COR-L47 (cell line): Measurements from ENCODE around the gene MACROD1.

ENCODE experiments used
- DNase-seq: peaks from one replicate; lab custom pipeline; 2025; lab: John Stamatoyannopoulos, UW

The MACROD1 gene

GRCh38 chr11:64074239-64074638, 91.7 kb downstream of the MACROD1 start:
- no peak for DNase-seq

DNA sequence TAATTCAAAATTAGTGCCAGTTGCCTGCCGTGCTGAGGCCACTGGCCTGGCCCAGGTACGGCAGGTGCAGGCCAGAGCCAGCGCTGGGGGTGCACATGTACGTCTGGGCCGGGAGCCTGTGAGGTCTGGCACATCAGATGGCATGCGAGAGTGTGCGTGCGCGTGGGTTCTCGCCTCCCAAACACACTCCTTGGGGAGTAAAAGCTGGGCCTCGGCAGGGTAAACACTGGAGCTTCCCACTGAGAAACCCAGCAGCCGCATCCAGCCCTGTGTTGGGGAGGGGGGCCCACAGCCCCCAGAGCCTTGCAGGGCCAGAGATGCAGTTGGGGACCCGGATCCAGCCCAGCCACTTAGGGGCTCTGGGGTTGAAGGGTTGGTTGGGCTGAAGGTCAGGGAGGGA, 92.4 kb downstream of the MACROD1 start:
- DNase-seq, result no peak

DNA sequence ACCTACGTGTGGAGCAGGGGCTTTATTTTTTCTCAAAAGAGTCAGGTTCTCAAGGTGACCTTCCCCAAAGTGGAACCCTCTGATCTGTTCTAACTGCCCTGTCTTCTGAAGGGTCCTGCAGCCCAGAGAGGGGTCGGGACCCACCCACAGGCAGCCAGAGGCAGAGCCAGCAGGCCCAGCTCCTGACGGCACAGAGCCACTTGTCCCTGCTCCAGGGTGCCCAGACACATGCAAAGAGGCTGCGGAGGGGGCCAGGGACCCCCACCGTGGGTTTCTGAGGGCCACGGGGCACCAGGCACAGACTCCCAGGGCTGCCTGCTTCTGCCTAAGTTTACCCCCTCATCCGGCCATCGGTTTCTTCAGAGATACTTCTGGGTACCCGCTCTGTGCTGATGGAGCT, 93.0 kb downstream of the MACROD1 start:
- no peak for DNase-seq

- no peak for DNase-seq
Observed at GRCh38 chr11:64072403-64072802, 93.5 kb downstream of the MACROD1 start.

DNA sequence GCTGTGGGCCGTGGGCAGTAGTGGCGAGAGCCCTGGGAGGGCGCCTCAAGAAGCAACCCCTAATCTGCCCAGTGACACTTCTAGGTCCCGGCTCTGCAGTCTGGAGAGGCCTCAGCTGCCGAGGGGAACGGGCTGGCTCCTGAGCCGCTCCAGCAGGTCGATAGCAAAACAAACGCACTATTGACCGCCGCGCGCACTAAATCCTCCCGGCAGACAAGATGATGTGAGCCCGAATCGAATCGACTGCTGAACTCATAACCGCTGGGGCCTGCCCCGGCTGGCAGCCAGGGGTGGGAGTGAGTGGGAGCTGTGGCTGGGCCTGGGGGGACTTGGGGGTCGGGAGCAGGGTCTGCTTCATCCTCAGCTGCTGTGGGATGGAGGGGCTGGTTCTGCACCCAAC, 94.1 kb downstream of the MACROD1 start:
- no peak for DNase-seq

- DNase-seq, result no peak
Observed at GRCh38 chr11:64070314-64070681, 95.6 kb downstream of the MACROD1 start.

DNA sequence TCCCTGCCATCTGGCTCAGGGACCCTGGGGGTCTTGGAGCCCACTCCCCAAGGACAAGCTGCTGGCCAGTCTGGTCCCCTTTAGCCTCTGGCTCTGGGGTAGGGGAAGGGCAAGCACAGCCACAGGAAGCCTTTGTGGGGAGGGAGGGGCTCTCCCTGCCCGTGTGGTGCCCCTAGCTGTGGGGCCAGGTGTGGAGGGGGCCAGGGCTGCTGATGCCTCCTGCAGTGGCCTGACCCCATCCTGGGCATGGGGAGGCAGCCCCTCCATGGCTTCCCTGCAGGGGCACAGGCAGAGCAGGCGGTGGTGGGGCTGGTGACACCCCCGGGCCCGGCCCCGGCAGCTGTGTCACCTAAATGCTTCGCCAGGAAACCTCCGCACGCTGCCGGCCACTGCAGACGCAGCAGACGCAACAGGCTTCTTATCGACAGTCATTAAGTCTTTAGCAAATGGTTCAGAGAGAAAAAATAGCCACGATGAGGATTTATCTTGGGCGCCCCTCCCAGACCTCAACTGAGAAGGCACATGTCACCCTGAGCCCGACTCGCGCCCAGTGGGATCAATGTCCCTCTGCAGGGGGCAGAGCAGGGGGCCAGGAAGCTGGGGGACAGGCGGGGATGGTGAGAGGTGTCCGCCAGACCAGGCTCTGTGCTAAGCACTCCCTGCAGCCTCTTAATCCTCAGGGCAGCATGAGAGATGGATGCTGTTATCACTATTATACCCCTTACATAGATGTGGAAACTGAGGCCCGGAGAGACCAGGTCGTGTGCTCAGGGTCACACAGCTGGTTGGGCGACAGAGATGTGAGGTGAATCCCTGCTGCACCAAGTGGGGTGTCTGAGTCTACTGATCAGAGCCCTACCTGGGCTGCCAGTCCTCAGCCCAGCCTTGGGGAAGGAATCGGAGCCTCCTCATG, 96.3 kb downstream of the MACROD1 start:
- no peak for DNase-seq

GRCh38 chr11:64068705-64069400, 97.1 kb downstream of the MACROD1 start:
- DNase-seq, result no peak

- DNase-seq, result no peak
Observed at GRCh38 chr11:64067230-64067993, 98.5 kb downstream of the MACROD1 start.

DNA sequence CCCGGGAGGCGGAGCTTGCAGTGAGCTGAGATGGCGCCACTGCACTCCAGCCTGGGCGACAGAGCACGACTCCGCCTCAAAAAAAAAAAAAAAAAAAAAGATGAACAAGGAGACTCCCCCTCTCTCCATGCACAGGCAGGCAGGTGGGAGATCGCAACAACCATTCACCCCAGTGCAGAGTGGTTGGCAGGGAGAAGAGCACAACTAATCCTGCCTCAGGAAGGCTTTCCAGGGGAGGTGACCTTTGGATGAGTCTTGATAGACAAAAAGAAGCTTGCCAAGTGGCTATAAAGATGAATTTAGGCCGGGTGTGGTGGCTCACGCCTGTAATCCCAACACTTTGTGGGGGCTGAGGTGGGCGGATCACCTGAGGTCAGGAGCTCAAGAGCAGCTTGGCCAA, 100.2 kb downstream of the MACROD1 start:
- no peak for DNase-seq

- DNase-seq, result no peak
Observed at GRCh38 chr11:64065141-64065465, 100.8 kb downstream of the MACROD1 start.

DNA sequence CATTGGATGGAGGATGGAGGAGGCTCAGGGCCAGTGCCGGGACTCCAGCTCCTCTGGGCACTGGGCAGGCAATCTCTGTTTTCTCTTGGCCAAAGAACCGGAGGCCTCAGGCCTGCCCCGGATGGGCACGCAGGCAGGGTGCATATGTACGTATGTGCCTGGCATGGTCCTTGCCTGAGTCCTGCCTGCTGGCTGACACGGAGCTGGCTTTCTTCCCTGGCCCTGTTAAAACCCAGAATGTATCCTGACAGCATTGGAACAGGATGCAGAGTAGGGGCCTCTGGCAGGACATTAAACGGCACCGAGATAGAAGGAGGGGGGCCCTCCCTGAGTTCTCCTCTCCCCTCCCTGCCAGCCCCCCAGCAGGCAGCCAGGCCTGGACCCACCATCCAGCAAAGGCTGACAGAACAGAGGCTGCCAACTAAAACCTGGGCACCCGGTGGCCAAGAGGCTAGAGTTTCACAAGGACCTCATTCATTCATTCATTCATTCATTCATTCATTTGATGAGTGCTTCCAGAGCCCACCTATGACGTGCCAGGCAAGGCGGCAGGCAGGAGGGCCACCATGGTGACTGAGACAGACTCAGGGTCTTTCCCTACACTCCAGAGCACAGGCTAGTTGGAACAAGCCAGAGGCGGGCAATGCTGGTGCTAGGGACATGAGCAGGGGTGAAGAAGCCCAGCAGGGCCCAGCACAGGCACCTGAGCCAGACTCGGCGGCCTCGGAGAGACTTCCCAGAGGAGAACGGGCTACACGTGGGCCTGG, 101.4 kb downstream of the MACROD1 start:
- DNase-seq, result no peak

DNA sequence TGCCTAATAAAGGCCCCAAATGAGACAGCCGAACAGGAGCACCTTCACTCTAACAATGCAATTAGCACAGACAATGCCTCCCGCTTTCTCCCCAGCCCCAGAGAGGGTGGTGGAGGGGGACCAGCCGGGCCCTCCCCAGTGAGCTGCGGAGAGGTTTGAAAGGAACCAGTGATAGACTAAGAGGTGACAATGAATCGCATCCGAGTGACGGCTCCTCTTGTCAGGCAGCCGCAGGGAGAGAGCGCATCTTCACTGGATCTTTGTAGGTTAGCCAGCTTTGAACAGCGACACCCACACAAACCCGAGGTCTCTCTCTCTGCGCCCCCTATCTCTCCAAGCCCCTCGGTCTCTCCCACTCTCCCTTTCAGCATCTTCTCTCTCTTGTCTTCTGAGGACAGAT, 102.1 kb downstream of the MACROD1 start:
- peak; percentile 33 for DNase-seq

DNA sequence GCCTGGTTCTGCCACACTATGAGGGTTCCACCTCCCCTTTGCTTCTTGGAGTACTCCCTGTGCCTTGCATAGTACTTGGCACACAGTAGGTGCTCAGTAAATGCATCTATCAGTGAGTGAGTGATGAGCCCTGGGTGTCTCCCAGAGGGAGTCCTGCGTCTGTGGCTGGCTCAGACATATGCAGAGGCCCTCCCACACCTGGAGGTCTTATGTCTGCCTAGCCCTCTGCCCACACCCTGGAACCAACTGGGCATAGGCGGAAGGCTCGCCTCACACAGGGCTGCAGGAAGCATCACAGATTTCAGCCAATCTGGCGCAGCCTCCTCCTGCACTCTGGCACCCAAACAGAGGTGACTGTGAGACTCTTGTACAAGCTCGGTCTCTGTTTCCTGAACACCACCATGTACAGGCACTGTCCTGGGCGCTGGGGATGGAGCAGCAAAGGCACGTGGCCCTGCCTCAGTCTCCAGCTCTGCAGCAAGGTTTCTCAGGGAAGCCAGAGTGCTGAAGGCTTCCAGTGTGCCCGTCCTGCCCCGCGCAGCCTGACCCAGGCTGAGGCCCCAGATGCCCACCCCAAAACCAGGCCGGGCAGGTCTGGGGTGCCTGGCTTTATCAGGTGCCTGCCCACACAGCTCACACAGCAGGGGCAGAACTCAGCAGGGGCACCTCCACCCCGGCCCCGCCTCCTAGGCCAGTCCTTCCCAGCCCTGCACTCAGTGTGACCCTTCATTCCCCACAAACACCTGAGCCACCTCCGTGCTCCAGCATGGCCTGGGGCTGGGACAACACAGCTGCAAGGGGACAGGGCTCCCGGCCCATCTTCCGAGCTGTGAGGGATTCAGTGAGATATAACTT, 103.5 kb downstream of the MACROD1 start:
- DNase-seq, result no peak

GRCh38 chr11:64060861-64061444, 105.0 kb downstream of the MACROD1 start:
- peak; percentile 79 for DNase-seq

DNA sequence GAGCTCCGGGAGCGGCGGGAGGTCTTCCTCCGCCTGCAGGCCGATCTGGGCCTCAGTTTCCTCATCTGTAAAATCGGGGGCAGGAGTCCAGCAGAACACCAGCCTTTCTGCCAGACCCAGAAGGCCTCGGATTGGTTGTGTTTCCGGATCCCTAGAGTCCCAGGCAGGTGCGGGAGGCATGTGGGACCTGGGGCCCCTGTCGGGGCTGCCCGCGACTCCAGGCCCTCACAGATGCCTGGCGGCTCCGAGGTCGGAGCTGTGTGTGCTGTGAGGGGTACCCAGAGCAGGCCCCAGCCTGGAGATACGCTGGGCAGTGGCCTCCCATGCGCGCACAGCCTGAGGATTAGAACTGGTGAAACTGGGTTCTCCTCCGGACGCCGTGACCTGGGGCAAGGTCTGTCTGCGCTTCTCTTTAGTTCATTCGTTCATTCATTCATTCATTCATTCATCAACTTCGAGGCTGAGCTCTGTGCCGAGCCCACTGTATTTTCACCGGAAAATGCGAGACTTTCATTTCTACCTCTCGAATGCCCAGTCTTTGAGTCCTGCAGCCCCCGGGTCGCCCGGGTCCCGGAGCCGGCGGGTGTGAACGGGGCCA, 105.6 kb downstream of the MACROD1 start:
- no peak for DNase-seq

DNA sequence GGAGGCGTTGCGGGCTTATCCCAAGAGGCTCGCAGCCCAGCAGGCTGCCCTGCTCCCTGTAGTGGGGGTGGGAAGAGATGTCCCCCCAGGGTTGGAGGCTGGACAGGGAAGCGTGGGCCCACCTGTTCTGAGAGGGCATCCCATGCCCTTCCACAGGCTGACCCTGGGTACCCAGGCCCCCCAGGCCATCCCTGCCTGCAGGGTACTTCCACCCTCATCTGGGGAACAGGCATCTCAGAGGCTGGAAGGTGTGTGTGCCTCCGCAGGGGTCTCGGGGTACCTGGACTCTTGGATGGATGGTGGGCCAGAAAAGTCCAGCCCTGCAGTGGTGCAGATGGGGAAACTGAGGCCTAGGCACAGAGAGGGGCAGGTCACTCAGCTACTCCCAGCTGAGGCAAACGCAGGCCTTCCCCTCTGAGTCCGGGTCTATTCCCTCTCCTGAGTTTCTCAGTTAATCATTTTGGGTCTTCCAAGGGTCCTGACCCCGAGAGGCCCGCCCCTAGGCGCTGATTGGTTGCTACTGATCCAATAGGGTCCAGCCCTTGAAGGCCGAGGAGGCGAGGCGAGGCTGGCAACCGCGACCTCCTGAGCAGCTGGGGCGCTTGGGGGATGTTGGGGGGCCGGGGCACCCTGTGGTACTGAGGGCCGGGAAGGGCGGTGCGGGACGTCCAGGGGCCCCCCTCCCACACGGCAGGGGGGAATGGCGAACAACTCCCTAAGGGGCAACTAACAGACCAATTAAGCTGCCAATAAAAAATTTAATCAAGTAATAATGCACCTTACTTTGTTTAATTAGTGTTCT, 106.4 kb downstream of the MACROD1 start:
- no peak for DNase-seq

- peak; percentile 49 for DNase-seq
Observed at GRCh38 chr11:64058494-64058893, 107.4 kb downstream of the MACROD1 start.

DNA sequence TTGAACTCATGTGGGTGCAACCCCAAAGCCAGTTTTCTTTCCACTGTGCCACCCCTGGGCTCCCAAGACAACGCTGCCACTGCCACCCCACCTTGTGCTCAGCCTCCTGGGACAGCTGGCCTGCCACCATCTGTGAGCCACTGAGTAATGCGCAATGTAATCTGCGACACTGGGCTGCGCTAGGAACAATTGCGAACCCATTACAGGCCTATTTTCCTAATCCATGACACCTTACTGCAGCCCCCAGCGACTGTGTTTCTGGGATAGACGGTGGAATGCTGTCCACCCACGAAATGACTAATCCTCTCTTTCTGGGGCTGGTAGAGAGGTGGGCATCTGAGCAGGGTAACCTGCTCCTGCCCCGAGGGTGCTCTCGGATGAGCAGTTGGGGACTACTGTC, 108.0 kb downstream of the MACROD1 start:
- no peak for DNase-seq
